Measurements from ENCODE around the gene RELN. TPM values are rescaled to one million over a fixed set of nuclear protein-coding genes. Genes with fewer than 3 reads are reported as not detected.

The RELN gene
- polyA plus RNA-seq, 2 donors: 0.10 to 0.65 TPM

DNA sequence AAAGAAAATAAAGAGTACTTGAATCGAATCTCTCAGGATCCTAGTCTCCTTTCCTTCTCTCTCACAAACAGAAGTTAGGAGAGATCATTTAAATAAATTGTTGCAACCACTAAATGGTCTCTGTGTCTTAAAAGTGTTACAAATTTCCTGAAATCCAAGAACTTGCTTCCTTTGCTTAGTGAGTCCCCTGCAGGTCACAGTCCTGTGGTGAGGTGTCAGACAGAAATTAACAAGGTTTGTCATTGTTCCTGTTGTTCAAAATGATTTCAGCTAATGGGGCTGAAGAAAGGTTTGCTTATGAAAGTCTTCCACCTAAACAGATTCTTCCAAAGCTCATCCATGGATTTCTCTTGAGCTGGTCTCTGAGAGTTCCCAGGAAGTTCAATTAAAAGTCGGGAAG is 391.9 kb downstream of the RELN start:
- Histone ChIP-seq H3K36me3 (ENCODE audit: control insufficient read depth in 2 of 2, insufficient read depth in 2 of 2, low read length in 1 of 2) (no peaks in the 10 kb centered on the region), H3K27me3 (ENCODE audit: control insufficient read depth in 1 of 2, insufficient read depth in 2 of 2, low read length in 2 of 2) (no peaks in the 10 kb centered on the region), H3K9me3 (ENCODE audit: control insufficient read depth in 2 of 2, insufficient read depth in 1 of 2, low read depth in 1 of 2, low read length in 1 of 2) (no peaks in the 10 kb centered on the region), H3K4me1 (ENCODE audit: control insufficient read depth in 2 of 2, insufficient read depth in 2 of 2, low read length in 1 of 2) (no peaks in the 10 kb centered on the region), H3K27ac (ENCODE audit: low read depth in 2 of 2, low read length in 1 of 2) (no peak overlapping the region), H3K4me3 (ENCODE audit: low read depth in 1 of 2, low read length in 2 of 2) (no peak overlapping the region)
- WGBS, 2 donors: 59 to 75% methylated on average over 2 of the region's 2 CpGs

DNA sequence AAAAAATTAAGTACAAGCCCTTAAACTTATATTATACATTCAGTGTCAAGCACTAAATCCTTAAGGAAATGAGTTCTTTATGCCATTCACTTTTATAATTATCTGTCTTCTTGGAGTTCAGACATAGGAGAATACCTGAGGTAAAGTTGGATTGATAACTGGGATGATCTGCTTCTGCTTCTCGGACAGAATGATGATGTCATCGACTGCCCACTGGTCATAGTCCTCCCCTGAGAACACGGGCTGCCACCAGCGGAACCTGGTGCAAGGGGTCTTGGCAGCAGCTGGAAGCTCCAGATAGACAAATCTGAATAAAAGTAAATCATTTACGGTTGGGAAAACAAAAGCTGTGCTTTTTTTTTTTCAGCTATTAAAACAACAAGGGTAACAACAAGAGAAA is 395.3 kb downstream of the RELN start:
- WGBS, 2 donors: 81 to 82% methylated on average over 5 of the region's 5 CpGs
- Histone ChIP-seq H3K27ac (ENCODE audit: low read depth in 2 of 2, low read length in 1 of 2) (no peak overlapping the region), H3K27me3 (ENCODE audit: control insufficient read depth in 1 of 2, insufficient read depth in 2 of 2, low read length in 2 of 2) (no peaks in the 10 kb centered on the region)

GRCh38 chr7:103593691-103594090 is 395.8 kb downstream of the RELN start:
- H3K27ac ChIP-seq (ENCODE audit: low read depth in 2 of 2, low read length in 1 of 2): no peak overlapping the region
- H3K4me3 ChIP-seq (ENCODE audit: low read depth in 1 of 2, low read length in 2 of 2): no peak overlapping the region
- H3K9me3 ChIP-seq (ENCODE audit: control insufficient read depth in 2 of 2, insufficient read depth in 1 of 2, low read depth in 1 of 2, low read length in 1 of 2): no peaks in the 10 kb centered on the region
- no peaks in the 10 kb centered on the region for H3K27me3 ChIP-seq (ENCODE audit: control insufficient read depth in 1 of 2, insufficient read depth in 2 of 2, low read length in 2 of 2)
- no peaks in the 10 kb centered on the region for H3K4me1 ChIP-seq (ENCODE audit: control insufficient read depth in 2 of 2, insufficient read depth in 2 of 2, low read length in 1 of 2)
- H3K36me3 ChIP-seq (ENCODE audit: control insufficient read depth in 2 of 2, insufficient read depth in 2 of 2, low read length in 1 of 2): no peaks in the 10 kb centered on the region
- WGBS, 2 donors: 68 to 78% methylated on average over 2 of the region's 2 CpGs

More for the DNA sequence above, 395.3 kb downstream of the RELN start:
- Histone ChIP-seq H3K9me3 (ENCODE audit: control insufficient read depth in 2 of 2, insufficient read depth in 1 of 2, low read depth in 1 of 2, low read length in 1 of 2) (no peaks in the 10 kb centered on the region), H3K4me1 (ENCODE audit: control insufficient read depth in 2 of 2, insufficient read depth in 2 of 2, low read length in 1 of 2) (no peaks in the 10 kb centered on the region), H3K4me3 (ENCODE audit: low read depth in 1 of 2, low read length in 2 of 2) (no peak overlapping the region), H3K36me3 (ENCODE audit: control insufficient read depth in 2 of 2, insufficient read depth in 2 of 2, low read length in 1 of 2) (no peaks in the 10 kb centered on the region)

DNA sequence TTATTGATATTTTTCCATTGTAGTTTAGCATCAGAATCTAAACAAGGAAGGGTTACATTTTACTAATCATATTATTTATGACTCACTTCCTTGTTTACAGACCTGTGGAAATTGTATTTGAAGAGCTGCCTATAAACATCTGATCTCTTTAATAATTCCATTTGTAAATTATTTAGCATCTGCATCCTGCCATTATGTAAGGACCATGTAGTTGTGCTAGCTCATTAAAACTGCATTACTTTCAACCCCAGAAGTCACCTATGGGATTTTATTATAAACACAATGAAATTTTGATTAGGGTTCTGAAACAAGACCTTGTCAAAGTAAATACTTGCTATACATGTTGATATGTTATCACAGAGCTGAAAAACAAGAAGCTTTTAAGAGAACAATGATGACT is 396.6 kb downstream of the RELN start:
- Histone ChIP-seq H3K27me3 (ENCODE audit: control insufficient read depth in 1 of 2, insufficient read depth in 2 of 2, low read length in 2 of 2) (no peaks in the 10 kb centered on the region), H3K9me3 (ENCODE audit: control insufficient read depth in 2 of 2, insufficient read depth in 1 of 2, low read depth in 1 of 2, low read length in 1 of 2) (no peaks in the 10 kb centered on the region)

DNA sequence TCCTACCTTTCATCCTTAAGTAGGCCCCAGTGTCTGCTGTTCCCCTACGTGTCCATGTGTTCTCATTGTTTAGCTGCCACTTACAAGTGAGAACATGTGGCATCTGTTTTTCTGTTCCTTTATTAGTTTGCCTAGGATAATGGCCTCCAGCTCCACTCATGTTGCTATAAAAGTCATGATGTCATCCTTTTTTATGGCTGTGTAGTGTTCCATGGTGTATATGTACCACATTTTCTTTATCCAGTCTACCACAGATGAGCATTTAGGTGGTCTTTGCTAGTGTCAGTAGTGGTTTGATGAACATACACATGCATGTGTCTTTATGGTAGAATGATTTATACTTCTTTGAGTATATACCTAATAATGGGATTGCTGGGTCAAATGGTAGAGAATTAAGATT is 397.3 kb downstream of the RELN start:
- WGBS, 2 donors: 76 to 80% methylated on average over 1 of the region's 1 CpG
- no peaks in the 10 kb centered on the region for H3K27me3 ChIP-seq (ENCODE audit: control insufficient read depth in 1 of 2, insufficient read depth in 2 of 2, low read length in 2 of 2)

More for the DNA sequence above, 396.6 kb downstream of the RELN start:
- Histone ChIP-seq H3K27ac (ENCODE audit: low read depth in 2 of 2, low read length in 1 of 2) (no peak overlapping the region), H3K36me3 (ENCODE audit: control insufficient read depth in 2 of 2, insufficient read depth in 2 of 2, low read length in 1 of 2) (no peaks in the 10 kb centered on the region), H3K4me1 (ENCODE audit: control insufficient read depth in 2 of 2, insufficient read depth in 2 of 2, low read length in 1 of 2) (no peaks in the 10 kb centered on the region), H3K4me3 (ENCODE audit: low read depth in 1 of 2, low read length in 2 of 2) (no peak overlapping the region)

DNA sequence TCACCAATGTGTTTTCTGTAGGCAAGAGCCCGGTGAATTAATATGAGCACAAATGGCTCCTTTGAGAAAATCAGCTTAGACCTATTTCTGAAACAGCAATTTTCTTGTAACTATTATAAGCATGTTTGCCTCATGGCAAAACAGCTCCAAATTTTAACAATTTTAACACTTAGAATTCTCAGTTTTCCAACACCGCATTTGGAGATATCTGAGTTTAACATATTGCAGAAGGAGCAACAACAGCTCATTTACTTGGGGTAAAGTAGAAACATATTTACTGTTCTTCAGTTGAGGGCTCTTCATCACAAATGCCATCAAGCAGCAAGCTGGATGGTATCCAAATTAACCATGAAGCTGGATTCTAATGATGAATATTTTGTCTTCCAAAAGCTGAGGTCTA is 409.4 kb downstream of the RELN start:
- WGBS, 2 donors: 91 to 92% methylated on average over 2 of the region's 2 CpGs

More for the DNA sequence above, 397.3 kb downstream of the RELN start:
- no peak overlapping the region for H3K4me3 ChIP-seq (ENCODE audit: low read depth in 1 of 2, low read length in 2 of 2)
- H3K4me1 ChIP-seq (ENCODE audit: control insufficient read depth in 2 of 2, insufficient read depth in 2 of 2, low read length in 1 of 2): no peaks in the 10 kb centered on the region
- H3K27ac ChIP-seq (ENCODE audit: low read depth in 2 of 2, low read length in 1 of 2): no peak overlapping the region
- H3K9me3 ChIP-seq (ENCODE audit: control insufficient read depth in 2 of 2, insufficient read depth in 1 of 2, low read depth in 1 of 2, low read length in 1 of 2): no peaks in the 10 kb centered on the region
- H3K36me3 ChIP-seq (ENCODE audit: control insufficient read depth in 2 of 2, insufficient read depth in 2 of 2, low read length in 1 of 2): no peaks in the 10 kb centered on the region

GRCh38 chr7:103577059-103577458 is 412.4 kb downstream of the RELN start:
- no peaks in the 10 kb centered on the region for H3K4me1 ChIP-seq (ENCODE audit: control insufficient read depth in 2 of 2, insufficient read depth in 2 of 2, low read length in 1 of 2)
- no peaks in the 10 kb centered on the region for H3K9me3 ChIP-seq (ENCODE audit: control insufficient read depth in 2 of 2, insufficient read depth in 1 of 2, low read depth in 1 of 2, low read length in 1 of 2)
- H3K27me3 ChIP-seq (ENCODE audit: control insufficient read depth in 1 of 2, insufficient read depth in 2 of 2, low read length in 2 of 2): no peaks in the 10 kb centered on the region
- no peaks in the 10 kb centered on the region for H3K36me3 ChIP-seq (ENCODE audit: control insufficient read depth in 2 of 2, insufficient read depth in 2 of 2, low read length in 1 of 2)
- H3K4me3 ChIP-seq (ENCODE audit: low read depth in 1 of 2, low read length in 2 of 2): no peak overlapping the region
- H3K27ac ChIP-seq (ENCODE audit: low read depth in 2 of 2, low read length in 1 of 2): no peak overlapping the region
- 54 to 84% methylated on average over 2 of the region's 2 CpGs for WGBS, 2 donors

More for the DNA sequence above, 409.4 kb downstream of the RELN start:
- Histone ChIP-seq H3K4me1 (ENCODE audit: control insufficient read depth in 2 of 2, insufficient read depth in 2 of 2, low read length in 1 of 2) (no peaks in the 10 kb centered on the region), H3K4me3 (ENCODE audit: low read depth in 1 of 2, low read length in 2 of 2) (no peak overlapping the region), H3K36me3 (ENCODE audit: control insufficient read depth in 2 of 2, insufficient read depth in 2 of 2, low read length in 1 of 2) (no peaks in the 10 kb centered on the region), H3K9me3 (ENCODE audit: control insufficient read depth in 2 of 2, insufficient read depth in 1 of 2, low read depth in 1 of 2, low read length in 1 of 2) (no peaks in the 10 kb centered on the region), H3K27me3 (ENCODE audit: control insufficient read depth in 1 of 2, insufficient read depth in 2 of 2, low read length in 2 of 2) (no peaks in the 10 kb centered on the region), H3K27ac (ENCODE audit: low read depth in 2 of 2, low read length in 1 of 2) (no peak overlapping the region)

DNA sequence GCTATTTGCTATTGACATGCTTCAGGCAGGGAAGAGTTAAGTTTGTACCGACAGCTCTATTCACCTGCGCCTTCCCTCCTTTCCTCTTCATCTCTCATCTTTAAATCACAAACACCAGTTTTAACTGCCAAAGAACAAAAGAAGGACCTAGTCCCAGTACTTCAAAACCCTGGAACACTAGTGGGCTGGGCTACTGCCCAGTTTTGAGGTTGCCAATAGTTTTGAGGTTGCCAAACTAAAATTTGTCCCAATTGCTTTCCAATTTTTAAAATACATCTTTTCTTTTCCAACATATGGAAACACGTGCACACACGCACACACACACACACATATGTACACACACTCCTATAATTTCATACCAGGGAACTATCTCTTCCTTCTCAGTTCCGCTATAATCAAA is 412.8 kb downstream of the RELN start:
- Histone ChIP-seq H3K4me3 (ENCODE audit: low read depth in 1 of 2, low read length in 2 of 2) (no peak overlapping the region), H3K27me3 (ENCODE audit: control insufficient read depth in 1 of 2, insufficient read depth in 2 of 2, low read length in 2 of 2) (no peaks in the 10 kb centered on the region), H3K36me3 (ENCODE audit: control insufficient read depth in 2 of 2, insufficient read depth in 2 of 2, low read length in 1 of 2) (no peaks in the 10 kb centered on the region), H3K4me1 (ENCODE audit: control insufficient read depth in 2 of 2, insufficient read depth in 2 of 2, low read length in 1 of 2) (no peaks in the 10 kb centered on the region), H3K27ac (ENCODE audit: low read depth in 2 of 2, low read length in 1 of 2) (no peak overlapping the region), H3K9me3 (ENCODE audit: control insufficient read depth in 2 of 2, insufficient read depth in 1 of 2, low read depth in 1 of 2, low read length in 1 of 2) (no peaks in the 10 kb centered on the region)
- WGBS, 2 donors: 52 to 63% methylated on average over 5 of the region's 5 CpGs

GRCh38 chr7:103574576-103574975 is 414.9 kb downstream of the RELN start:
- no peaks in the 10 kb centered on the region for H3K9me3 ChIP-seq (ENCODE audit: control insufficient read depth in 2 of 2, insufficient read depth in 1 of 2, low read depth in 1 of 2, low read length in 1 of 2)
- no peak overlapping the region for H3K4me3 ChIP-seq (ENCODE audit: low read depth in 1 of 2, low read length in 2 of 2)
- H3K27me3 ChIP-seq (ENCODE audit: control insufficient read depth in 1 of 2, insufficient read depth in 2 of 2, low read length in 2 of 2): no peaks in the 10 kb centered on the region
- no peak overlapping the region for H3K27ac ChIP-seq (ENCODE audit: low read depth in 2 of 2, low read length in 1 of 2)
- H3K4me1 ChIP-seq (ENCODE audit: control insufficient read depth in 2 of 2, insufficient read depth in 2 of 2, low read length in 1 of 2): no peaks in the 10 kb centered on the region
- no peaks in the 10 kb centered on the region for H3K36me3 ChIP-seq (ENCODE audit: control insufficient read depth in 2 of 2, insufficient read depth in 2 of 2, low read length in 1 of 2)
- 45 to 58% methylated on average over 1 of the region's 1 CpG for WGBS, 2 donors

DNA sequence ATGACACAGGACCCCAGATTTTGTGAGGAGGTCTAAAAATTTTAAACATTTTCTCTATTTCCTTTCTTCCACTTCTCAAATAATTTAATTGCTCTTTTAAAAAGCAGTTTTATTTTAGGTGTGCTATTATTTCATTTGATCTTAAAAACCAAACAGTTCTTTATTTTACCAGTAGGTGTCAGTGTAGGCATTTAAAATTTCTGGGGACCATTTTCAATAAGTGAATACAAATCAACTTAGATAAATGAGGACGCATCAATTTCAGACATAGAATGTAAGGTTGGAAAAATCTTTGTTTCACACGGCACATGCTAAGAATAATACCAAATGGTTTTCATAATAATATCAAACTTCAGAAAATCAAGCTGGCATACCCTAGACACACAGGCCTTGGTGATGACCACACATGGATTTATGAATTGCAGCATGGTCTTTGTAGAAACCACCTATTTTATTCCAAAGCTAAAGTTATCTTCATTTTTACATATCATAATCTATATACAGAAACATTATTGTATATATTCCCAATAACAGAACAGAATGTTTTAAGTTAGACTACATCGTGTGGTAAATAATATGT is 415.9 kb downstream of the RELN start:
- no peaks in the 10 kb centered on the region for H3K36me3 ChIP-seq (ENCODE audit: control insufficient read depth in 2 of 2, insufficient read depth in 2 of 2, low read length in 1 of 2)
- no peaks in the 10 kb centered on the region for H3K27me3 ChIP-seq (ENCODE audit: control insufficient read depth in 1 of 2, insufficient read depth in 2 of 2, low read length in 2 of 2)
- WGBS, 2 donors: 40 to 44% methylated on average over 3 of the region's 3 CpGs
- no peak overlapping the region for H3K27ac ChIP-seq (ENCODE audit: low read depth in 2 of 2, low read length in 1 of 2)
- no peaks in the 10 kb centered on the region for H3K4me1 ChIP-seq (ENCODE audit: control insufficient read depth in 2 of 2, insufficient read depth in 2 of 2, low read length in 1 of 2)
- no peak overlapping the region for H3K4me3 ChIP-seq (ENCODE audit: low read depth in 1 of 2, low read length in 2 of 2)
- no peaks in the 10 kb centered on the region for H3K9me3 ChIP-seq (ENCODE audit: control insufficient read depth in 2 of 2, insufficient read depth in 1 of 2, low read depth in 1 of 2, low read length in 1 of 2)
